H9 (cell line): ENCODE results near the gene NCR1. TPM values are rescaled to one million over a fixed set of nuclear protein-coding genes. Genes with fewer than 3 reads are reported as not detected.

Source experiments
- DNase-seq: peaks from one replicate; pipeline ENCODE4 v3.0.0-alpha.2; 2017
- H2AFZ ChIP-seq: one replicate; pipeline ENCODE4 v1.6.1; 2013; ENCODE audit warnings: mild to moderate bottlenecking, low read length, control low read depth, moderate library complexity
- H2AK5ac ChIP-seq: 2 replicates; pipeline ENCODE4 v1.6.1; 2013; ENCODE audit warnings: low read length, control low read depth, mixed read lengths; ENCODE audit not compliant: insufficient read length
- H2BK120ac ChIP-seq: one replicate; pipeline ENCODE4 v1.6.1; 2013; ENCODE audit warnings: low read depth, mild to moderate bottlenecking, low read length, control low read depth, inconsistent platforms; ENCODE audit not compliant: poor library complexity, severe bottlenecking
- H2BK12ac ChIP-seq: 2 replicates; pipeline ENCODE4 v1.6.1; 2013; ENCODE audit warnings: low read length, control low read depth, mixed read lengths, low read depth; ENCODE audit not compliant: insufficient read length
- H2BK15ac ChIP-seq: 2 replicates; pipeline ENCODE4 v1.6.1; 2013; ENCODE audit warnings: low read depth, low read length, control low read depth
- H2BK20ac ChIP-seq: one replicate; pipeline ENCODE4 v1.6.1; 2013; ENCODE audit warnings: low read depth, mild to moderate bottlenecking, low read length, control low read depth, inconsistent platforms; ENCODE audit not compliant: poor library complexity, severe bottlenecking
- H2BK5ac ChIP-seq: 2 replicates; pipeline ENCODE4 v1.6.1; 2013; ENCODE audit warnings: low read length, control low read depth, mixed read lengths; ENCODE audit not compliant: insufficient read length
- H3K14ac ChIP-seq: 2 replicates; pipeline ENCODE4 v1.6.1; 2013; ENCODE audit warnings: low read length, control low read depth; ENCODE audit not compliant: insufficient read depth
- H3K18ac ChIP-seq: 2 replicates; pipeline ENCODE4 v1.6.1; 2013; ENCODE audit warnings: low read depth, mild to moderate bottlenecking, mixed read lengths, low read length, control low read depth; ENCODE audit not compliant: insufficient read length
- H3K23ac ChIP-seq: 2 replicates; pipeline ENCODE4 v1.6.1; 2013; ENCODE audit warnings: low read length, control low read depth, mixed read lengths, low read depth; ENCODE audit not compliant: insufficient read length
- H3K23me2 ChIP-seq: 2 replicates; pipeline ENCODE4 v1.6.1; 2013; ENCODE audit warnings: low read depth, mild to moderate bottlenecking, mixed read lengths, low read length, control low read depth; ENCODE audit not compliant: insufficient read length, poor library complexity, severe bottlenecking
- H3K27ac ChIP-seq: 2 replicates; pipeline ENCODE4 v1.5.1; 2013; ENCODE audit warnings: low read length, control low read depth, mixed read lengths, low read depth; ENCODE audit not compliant: insufficient read length
- H3K27me3 ChIP-seq: 2 replicates; pipeline ENCODE4 v1.6.1; 2013; ENCODE audit warnings: low read length, control low read depth, inconsistent platforms; ENCODE audit not compliant: insufficient read depth
- H3K4ac ChIP-seq: 2 replicates; pipeline ENCODE4 v1.6.1; 2013; ENCODE audit warnings: low read depth, mild to moderate bottlenecking, control low read depth, inconsistent platforms, low read length, moderate library complexity
- H3K4me1 ChIP-seq: 2 replicates; pipeline ENCODE4 v1.6.1; 2013; ENCODE audit warnings: low read length, control low read depth, inconsistent platforms; ENCODE audit not compliant: insufficient read depth
- H3K4me2 ChIP-seq: 2 replicates; pipeline ENCODE4 v1.6.1; 2013; ENCODE audit warnings: low read length, control low read depth, mixed read lengths; ENCODE audit not compliant: insufficient read length, insufficient read depth
- H3K56ac ChIP-seq: 2 replicates; pipeline ENCODE4 v1.6.1; 2013; ENCODE audit warnings: low read depth, mild to moderate bottlenecking, mixed read lengths, low read length, control low read depth; ENCODE audit not compliant: insufficient read length
- H3K79me1 ChIP-seq: 2 replicates; pipeline ENCODE4 v1.6.1; 2013; ENCODE audit warnings: low read depth, mild to moderate bottlenecking, moderate library complexity, low read length, control low read depth, inconsistent platforms; ENCODE audit not compliant: insufficient read depth, poor library complexity, severe bottlenecking
- H3K79me2 ChIP-seq: 2 replicates; pipeline ENCODE4 v1.6.1; 2013; ENCODE audit warnings: low read length, control low read depth, inconsistent platforms; ENCODE audit not compliant: insufficient read depth
- H3K9ac ChIP-seq: 2 replicates; pipeline ENCODE4 v1.6.1; 2013; ENCODE audit warnings: low read length, control low read depth, mixed read lengths; ENCODE audit not compliant: insufficient read length; ENCODE audit errors: extremely low read depth
- H3K9me3 ChIP-seq: one replicate; pipeline ENCODE4 v1.6.1; 2013; ENCODE audit warnings: low read depth, low read length, inconsistent platforms; ENCODE audit not compliant: control insufficient read depth
- H3T11ph ChIP-seq: one replicate; pipeline ENCODE4 v1.6.1; 2013; ENCODE audit warnings: mild to moderate bottlenecking, low read length, control low read depth, inconsistent platforms
- H4K20me1 ChIP-seq: one replicate; pipeline ENCODE4 v1.6.1; 2013; ENCODE audit not compliant: control insufficient read depth, insufficient read length, insufficient read depth
- H4K5ac ChIP-seq: 2 replicates; pipeline ENCODE4 v1.6.1; 2013; ENCODE audit warnings: low read depth, mild to moderate bottlenecking, mixed read lengths, low read length, control low read depth; ENCODE audit not compliant: insufficient read length
- H4K8ac ChIP-seq: replicated peaks from 2 replicates; pipeline ENCODE4 v1.6.1; 2013; ENCODE audit warnings: low read length, control low read depth, mixed read lengths, low read depth; ENCODE audit not compliant: insufficient read length
- H4K91ac ChIP-seq: 2 replicates; pipeline ENCODE4 v1.6.1; 2013; ENCODE audit warnings: low read depth, mild to moderate bottlenecking, moderate library complexity, mixed read lengths, low read length, control low read depth; ENCODE audit not compliant: insufficient read length
- H3K27ac Mint-ChIP-seq, 3 experiments: 2 replicates in 2 of 3; 3 replicates in 1 of 3; pipeline ENCODE4 v1.8.0; 2020 to 2021; ENCODE audit warnings: mixed read lengths in 3 of 3, mild to moderate bottlenecking in 1 of 3, moderate library complexity in 1 of 3
- H3K27me3 Mint-ChIP-seq: 2 replicates; pipeline ENCODE4 v1.8.0; 2021; ENCODE audit warnings: low read depth, mild to moderate bottlenecking, moderate library complexity, mixed read lengths
- H3K36me3 Mint-ChIP-seq, 3 experiments: 2 replicates in 2 of 3; 3 replicates in 1 of 3; pipeline ENCODE4 v1.8.0; 2020 to 2021; ENCODE audit warnings: low read depth in 3 of 3, mixed read lengths in 3 of 3; ENCODE audit not compliant: insufficient read depth in 1 of 3
- H3K4me1 Mint-ChIP-seq, 2 experiments: 2 replicates each; pipeline ENCODE4 v1.8.0; 2020; ENCODE audit warnings: mixed read lengths in 2 of 2
- H3K4me3 Mint-ChIP-seq, 2 experiments: 2 replicates in 1 of 2; 3 replicates in 1 of 2; pipeline ENCODE4 v1.8.0; 2020 to 2021; ENCODE audit warnings: mild to moderate bottlenecking in 2 of 2, mixed read lengths in 2 of 2, moderate library complexity in 1 of 2
- H3K9me3 Mint-ChIP-seq, 2 experiments: 2 replicates in 1 of 2; 3 replicates in 1 of 2; pipeline ENCODE4 v1.8.0; 2020; ENCODE audit warnings: mild to moderate bottlenecking in 2 of 2, mixed read lengths in 2 of 2, moderate library complexity in 1 of 2
- CTCF ChIP-seq: fragments of 200-600 bp; sonication (generic); conservative IDR thresholded peaks from 3 replicates; pipeline ENCODE4 v1.8.0; 2021; ENCODE audit warnings: antibody characterized with exemption, mild to moderate bottlenecking
- WGBS: extraction: QIAGEN DNeasy Blood & Tissue Kit; methylation state at CpG from one replicate; pipeline ENCODE4 v1.1.7; 2013; ENCODE audit warnings: missing lambda C conversion rate, low lambda C conversion rate, mixed read lengths; ENCODE audit not compliant: insufficient read length; ENCODE audit errors: extremely low coverage; 5-methylcytosine and 5-hydroxymethylcytosine counted together
- total RNA-seq: library from RNA; stranded (reverse); gene quantifications from 2 replicates; pipeline ENCODE4 v1.2.1, GENCODE V29; 2021

NCR1 gene
- total RNA-seq, 1 experiment from 2014 or later, result 2.0 TPM

GRCh38 chr19:54921082-54921481, 15.1 kb downstream of the NCR1 start:
- no peak overlapping the region for H3K56ac ChIP-seq
- H3K14ac ChIP-seq, result no peak overlapping the region
- H2AK5ac ChIP-seq, result no peak overlapping the region
- no peaks in the 10 kb centered on the region for H3K23me2 ChIP-seq
- H3K18ac ChIP-seq, result no peak overlapping the region
- no peaks in the 10 kb centered on the region for H3K9me3 ChIP-seq
- H3K4me3 Mint-ChIP-seq, result no peak overlapping the region
- DNase-seq, result no peak
- no CpG with 5 or more reads among the region's 7 CpGs for WGBS
- H4K20me1 ChIP-seq, result no peaks in the 10 kb centered on the region
- H4K8ac ChIP-seq, result no peak overlapping the region
- no peaks in the 10 kb centered on the region for H3K4me1 ChIP-seq
- H2BK5ac ChIP-seq, result no peak overlapping the region
- H3K79me1 ChIP-seq, result no peaks in the 10 kb centered on the region
- no peak overlapping the region for H3K27ac Mint-ChIP-seq
- H2AFZ ChIP-seq, result no peak overlapping the region
- peaks cover 2% of the 10 kb centered on the region; the same call in 1 of the 2 replicates for H3K27me3 Mint-ChIP-seq
- H3K4me1 Mint-ChIP-seq, result 0 out of 4 replicates have a peak, but pooled peaks cover 0 to 4% of the 10 kb centered on the region in 2 experiments
- no peak overlapping the region for H3K27ac ChIP-seq
- H3K79me2 ChIP-seq, result no peaks in the 10 kb centered on the region
- no peak overlapping the region for H4K91ac ChIP-seq
- H2BK120ac ChIP-seq, result no peak overlapping the region
- H4K5ac ChIP-seq, result no peak overlapping the region
- H3K23ac ChIP-seq, result no peak overlapping the region
- H2BK15ac ChIP-seq, result no peak overlapping the region
- TF ChIP-seq CTCF, result no peak
- no peak overlapping the region for H3T11ph ChIP-seq
- H2BK12ac ChIP-seq, result no peak overlapping the region
- H3K4me2 ChIP-seq, result no peak overlapping the region
- peaks cover 2 to 12% (median 2%) of the 10 kb centered on the region in 3 experiments; a peak in 3 of 7 replicates for H3K36me3 Mint-ChIP-seq
- no peaks in the 10 kb centered on the region for H3K27me3 ChIP-seq
- no peak overlapping the region for H3K9ac ChIP-seq
- H2BK20ac ChIP-seq, result no peak overlapping the region
- H3K4ac ChIP-seq, result no peak overlapping the region
- H3K9me3 Mint-ChIP-seq, result peaks cover 11 to 88% of the 10 kb centered on the region in 2 experiments
